HCT116 (cell line): ENCODE data around the gene TSSK6. TPM values are rescaled to one million over a fixed set of nuclear protein-coding genes. Genes with fewer than 3 reads are reported as not detected.

Experiments
- ATAC-seq: fragments of 200-7000 bp; cut with Tn5 transposase; 2 replicates; pipeline ENCODE4 v1.9.1; 2020; ENCODE audit warnings: mild to moderate bottlenecking, moderate library complexity
- BruUV-seq: library from RNA; stranded (reverse); fragments of 400-500 nt; replicated peaks from 2 replicates; lab custom pipeline; 2021; lab: Mats Ljungman, UMichigan
- CTCF ChIA-PET: fragments of 300-600 bp; sonication (Branson Sonifier 250); formaldehyde crosslinking; loops from one replicate; lab custom pipeline; 2021; ENCODE audit warnings: antibody characterized with exemption; lab: Charles Lee
- POLR2A ChIA-PET: fragments of 300-600, 350-600 bp; sonication (Branson Sonifier 250); formaldehyde crosslinking; loops from one replicate; lab custom pipeline; 2021; ENCODE audit warnings: antibody characterized with exemption; lab: Charles Lee
- RAD21 ChIA-PET, 2 experiments: fragments of 300-600 bp; sonication (Branson Sonifier 250); formaldehyde crosslinking; loops; one replicate each; lab custom pipeline; 2023; ENCODE audit warnings: low total read pairs in 2 of 2; ENCODE audit not compliant: uncharacterized antibody in 2 of 2, unreplicated experiment in 2 of 2, low non-redundant PET in 1 of 2; lab: Charles Lee
- DNase-seq: peaks from one replicate; pipeline ENCODE4 v3.0.0-alpha.2; 2010; ENCODE audit warnings: low read depth, low spot score
- H2AFZ ChIP-seq: fragments of 200-600 bp; shearing (Covaris generic), sonication (generic); 2 replicates; pipeline ENCODE4 v1.6.1; 2017; ENCODE audit warnings: low read depth, mixed run types, mixed read lengths, antibody characterized with exemption, low read length; ENCODE audit not compliant: poor library complexity, severe bottlenecking
- H3K27ac ChIP-seq: 2 replicates; pipeline ENCODE4 v1.5.1; 2012; ENCODE audit warnings: low read depth, low read length
- H3K27me3 ChIP-seq: fragments of 200-600 bp; sonication (generic); 2 replicates; pipeline ENCODE4 v1.6.1; 2016; ENCODE audit warnings: mixed run types, low read length, mixed read lengths; ENCODE audit not compliant: insufficient read depth
- H3K36me3 ChIP-seq, 2 experiments: fragments of 200-500 bp in 1 of 2; fragments of 200-600 bp in 1 of 2; sonication (Bioruptor generic) in 1 of 2; sonication (generic) in 1 of 2; 2 replicates each; pipeline versions ENCODE4 v1.5.1 to v1.6.1; 2014 to 2016; ENCODE audit warnings: low read length in 2 of 2, inconsistent platforms in 1 of 2, mixed read lengths in 1 of 2, mixed run types in 1 of 2; ENCODE audit not compliant: insufficient read depth in 2 of 2, control insufficient read depth in 1 of 2
- H3K4me1 ChIP-seq, 2 experiments: fragments of 200-600 bp in 1 of 2; sonication (generic) in 1 of 2; 2 replicates each; pipeline versions ENCODE4 v1.5.1 to v1.6.1; 2012 to 2017; ENCODE audit warnings: low read length in 2 of 2, inconsistent platforms in 1 of 2, mild to moderate bottlenecking in 1 of 2, mixed read lengths in 1 of 2, mixed run types in 1 of 2, moderate library complexity in 1 of 2; ENCODE audit not compliant: insufficient read depth in 2 of 2, control insufficient read depth in 1 of 2
- H3K4me2 ChIP-seq: fragments of 200-600 bp; sonication (generic); 2 replicates; pipeline ENCODE4 v1.6.1; 2017; ENCODE audit warnings: mixed run types, low read length, mixed read lengths
- H3K4me3 ChIP-seq, 2 experiments: fragments of 200-600 bp in 1 of 2; sonication (generic) in 1 of 2; replicated peaks in 1 of 2; 2 replicates each; pipeline ENCODE4 v1.5.1; 2011 to 2016; ENCODE audit warnings: low read length in 2 of 2, control low read depth in 1 of 2, low read depth in 1 of 2, mild to moderate bottlenecking in 1 of 2, mixed read lengths in 1 of 2, mixed run types in 1 of 2
- H3K79me2 ChIP-seq: fragments of 200-600 bp; sonication (generic); 2 replicates; pipeline ENCODE4 v1.6.1; 2017; ENCODE audit warnings: mild to moderate bottlenecking, mixed run types, low read length, moderate library complexity, mixed read lengths; ENCODE audit not compliant: insufficient read depth
- H3K9ac ChIP-seq: fragments of 200-600 bp; sonication (generic); 2 replicates; pipeline ENCODE4 v1.6.1; 2016; ENCODE audit warnings: low read length, mixed read lengths
- H3K9me2 ChIP-seq: fragments of 200-600 bp; sonication (generic), shearing (Covaris generic); 2 replicates; pipeline ENCODE4 v1.6.1; 2017; ENCODE audit warnings: mixed run types, mild to moderate bottlenecking, moderate library complexity; ENCODE audit not compliant: insufficient read depth
- H3K9me3 ChIP-seq, 2 experiments: fragments of 200-500 bp in 1 of 2; fragments of 200-600 bp in 1 of 2; sonication (Bioruptor generic) in 1 of 2; sonication (generic) in 1 of 2; 2 replicates each; pipeline ENCODE4 v1.6.1; 2014 to 2017; ENCODE audit warnings: low read length in 2 of 2, mixed read lengths in 2 of 2, inconsistent platforms in 1 of 2, low read depth in 1 of 2, mild to moderate bottlenecking in 1 of 2, mixed run types in 1 of 2, moderate library complexity in 1 of 2; ENCODE audit not compliant: control insufficient read depth in 1 of 2, insufficient read depth in 1 of 2
- H4K20me1 ChIP-seq: fragments of 200-600 bp; sonication (generic), shearing (Covaris generic); 2 replicates; pipeline ENCODE4 v1.6.1; 2017; ENCODE audit warnings: mixed run types, mild to moderate bottlenecking, moderate library complexity; ENCODE audit not compliant: insufficient read depth
- ATF3 ChIP-seq: IDR thresholded peaks from 2 replicates; pipeline ENCODE4 v1.6.1; 2012
- CBX3 ChIP-seq: IDR thresholded peaks from 2 replicates; pipeline ENCODE4 v1.6.1; 2012; ENCODE audit warnings: low read depth
- CEBPB ChIP-seq: IDR thresholded peaks from 2 replicates; pipeline ENCODE4 v1.6.1; 2012; ENCODE audit warnings: low read depth
- CTCF ChIP-seq, 3 experiments: fragments of 200-600 bp in 1 of 3; sonication (generic) in 1 of 3; IDR thresholded peaks in 2 of 3; conservative IDR thresholded peaks in 1 of 3; 2 replicates each; pipeline ENCODE4 v1.5.1; 2012 to 2017; ENCODE audit warnings: low read depth in 2 of 3, low read length in 2 of 3, antibody characterized with exemption in 1 of 3, borderline replicate concordance in 1 of 3, control low read depth in 1 of 3, mild to moderate bottlenecking in 1 of 3, mixed read lengths in 1 of 3, mixed run types in 1 of 3, moderate library complexity in 1 of 3; ENCODE audit not compliant: insufficient read depth in 1 of 3
- ELF1 ChIP-seq: IDR thresholded peaks from 2 replicates; pipeline ENCODE4 v1.6.1; 2012; ENCODE audit warnings: low read depth, borderline replicate concordance
- EZH2 ChIP-seq: fragments of 200-600 bp; sonication (generic); IDR thresholded peaks from 2 replicates; pipeline ENCODE4 v1.6.1; 2017; ENCODE audit warnings: antibody characterized with exemption, mixed run types
- EZH2phosphoT487 ChIP-seq: fragments of 200-600 bp; IDR thresholded peaks from 2 replicates; pipeline ENCODE4 v1.6.1; 2018; ENCODE audit warnings: antibody characterized with exemption, borderline replicate concordance
- FOSL1 ChIP-seq: IDR thresholded peaks from 2 replicates; pipeline ENCODE4 v1.6.1; 2012; ENCODE audit warnings: low read depth
- JUND ChIP-seq: IDR thresholded peaks from 2 replicates; pipeline ENCODE4 v1.6.1; 2012
- POLR2AphosphoS5 ChIP-seq: IDR thresholded peaks from 2 replicates; pipeline ENCODE4 v1.6.1; 2011; ENCODE audit warnings: mild to moderate bottlenecking, low read depth, low read length, moderate library complexity
- RAD21 ChIP-seq: IDR thresholded peaks from 2 replicates; pipeline ENCODE4 v1.6.1; 2012; ENCODE audit warnings: low read depth, mild to moderate bottlenecking
- REST ChIP-seq: IDR thresholded peaks from 2 replicates; pipeline ENCODE4 v1.6.1; 2012; ENCODE audit warnings: low read depth
- SIN3A ChIP-seq: IDR thresholded peaks from 2 replicates; pipeline ENCODE4 v1.6.1; 2012; ENCODE audit warnings: low read depth
- SRF ChIP-seq: IDR thresholded peaks from 2 replicates; pipeline ENCODE4 v1.6.1; 2012; ENCODE audit warnings: low read depth
- TCF7L2 ChIP-seq: IDR thresholded peaks from 2 replicates; pipeline ENCODE4 v1.7.0; 2011; ENCODE audit warnings: borderline replicate concordance, inconsistent platforms; ENCODE audit not compliant: insufficient read depth, insufficient read length; ENCODE audit errors: extremely low read depth
- YY1 ChIP-seq: IDR thresholded peaks from 2 replicates; pipeline ENCODE4 v1.6.1; 2011; ENCODE audit warnings: low read length, low read depth, moderate library complexity, mild to moderate bottlenecking; ENCODE audit not compliant: insufficient replicate concordance; ENCODE audit errors: extremely low read depth
- ZBTB33 ChIP-seq: IDR thresholded peaks from 2 replicates; pipeline ENCODE4 v1.6.1; 2011; ENCODE audit warnings: mild to moderate bottlenecking, low read length, moderate library complexity; ENCODE audit not compliant: insufficient replicate concordance; ENCODE audit errors: extremely low read depth
- ZFX ChIP-seq: fragments of 450-650 bp; IDR thresholded peaks from 2 replicates; pipeline ENCODE4 v1.6.1; 2017
- ZNF274 ChIP-seq: fragments of 200-500 bp; sonication (Bioruptor generic); IDR thresholded peaks from 2 replicates; pipeline ENCODE4 v1.6.1; 2014; ENCODE audit warnings: mild to moderate bottlenecking, low read depth, low read length, inconsistent platforms
- intact Hi-C: fragments of 100-400 bp; cut with micrococcal nuclease; formaldehyde crosslinking; loops from 2 replicates; pipeline ENCODE4 v1.10.0; 2022
- total RNA-seq: library from RNA; stranded (reverse); gene quantifications from one replicate; pipeline ENCODE4 v1.2.1, GENCODE V29; 2021; ENCODE audit not compliant: unreplicated experiment

TSSK6 gene
- total RNA-seq, 1 experiment from 2014 or later = 4.1 TPM

GRCh38 chr19:19480688-19481087 lies 34.7 kb downstream of the TSSK6 start:
- ChIA-PET POLR2A (no interaction called here), RAD21 (no interaction called here), CTCF (interaction anchor here (2.8 kb wide), 1 partner anchor 10 kb away, joined by 8 read pairs; no protein-coding TSS in a partner anchor)
- no peak overlapping the region for H3K4me3 ChIP-seq
- ATAC-seq (no peak), DNase-seq (no peak)
- H3K79me2 ChIP-seq = peaks cover 93% of the 10 kb centered on the region
- no TSS peak for BruUV-seq
- H3K9me2 ChIP-seq = no peaks in the 10 kb centered on the region
- peaks cover 8% of the 10 kb centered on the region; the same call in 1 of the 2 replicates for H4K20me1 ChIP-seq
- TF ChIP-seq SRF (no peak), ZBTB33 (no peak), JUND (no peak), CTCF (IDR thresholded peaks at IDR 0.05 in 2 of 3, conservative IDR thresholded peaks at IDR 0.05 in 1 of 3; ENCODE audit: borderline replicate concordance in 1 of 3, insufficient read depth in 1 of 3, low read depth in 2 of 3, low read length in 2 of 3) (no peak), ATF3 (no peak), ELF1 (no peak), TCF7L2 (no peak), FOSL1 (no peak), ZNF274 (no peak), YY1 (no peak), REST (no peak), CEBPB (no peak), EZH2phosphoT487 (no peak), EZH2 (no peak), SIN3A (no peak), POLR2AphosphoS5 (no peak), CBX3 (no peak), ZFX (no peak), RAD21 (no peak)
- H3K36me3 ChIP-seq = peaks cover 0 to 8% of the 10 kb centered on the region in 2 experiments; a peak in 1 of 4 replicates
- intact Hi-C loops = no loop called here
- H3K27ac ChIP-seq = no peak overlapping the region
- H2AFZ ChIP-seq = no peak overlapping the region
- no peak overlapping the region for H3K4me2 ChIP-seq
- no peaks in the 10 kb centered on the region for H3K9me3 ChIP-seq
- H3K4me1 ChIP-seq = peaks cover 0 to 6% of the 10 kb centered on the region in 2 experiments; a peak in 3 of 4 replicates
- H3K27me3 ChIP-seq = no peaks in the 10 kb centered on the region
- H3K9ac ChIP-seq = no peak overlapping the region
